Measurements from ENCODE around the gene DAB1. TPM values are rescaled to one million over a fixed set of nuclear protein-coding genes. Genes with fewer than 3 reads are reported as not detected.

Gene DAB1
- total and polyA plus RNA-seq, 10 of the 15 experiments (the other 5 are each of a cell fraction or from before 2014, with no cell fraction given), result 0.02 to 0.10 (median 0.03) TPM; not detected in 5

DNA sequence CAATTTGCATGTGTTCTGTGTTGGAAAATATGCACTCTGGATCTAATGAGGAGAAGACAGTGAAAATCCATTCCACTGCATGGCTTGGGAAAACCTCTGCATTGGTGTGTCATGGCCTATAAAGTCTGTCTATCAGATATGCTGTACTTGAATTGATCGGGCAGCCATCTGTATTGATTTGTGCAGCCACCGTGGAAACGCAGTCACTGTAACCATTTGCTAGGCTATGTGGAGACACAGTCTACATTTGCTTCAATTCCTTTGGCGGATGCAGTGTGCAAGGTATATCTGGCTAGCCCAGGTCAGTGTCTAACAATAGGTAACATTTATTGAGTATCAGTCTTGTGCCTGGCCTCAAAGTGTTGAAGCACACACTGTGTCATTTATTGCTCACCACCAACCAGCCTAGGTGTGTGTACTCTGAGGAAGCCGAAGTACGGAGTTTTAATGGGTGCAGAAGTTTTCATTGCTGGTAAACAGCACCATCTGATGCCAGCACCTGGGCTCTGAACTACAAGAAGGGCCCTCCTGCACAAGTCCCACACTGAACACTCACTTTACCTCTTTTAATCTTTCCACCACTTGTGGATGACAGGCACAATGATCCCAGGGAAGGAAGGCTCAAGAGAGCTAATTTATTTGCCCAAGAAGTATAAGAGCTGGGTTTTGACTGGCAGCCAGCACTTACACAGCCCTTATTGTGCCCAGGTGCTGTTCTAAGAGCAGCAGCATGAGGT is 83.4 kb downstream of the DAB1 start (continued):
- TF ChIP-seq, protein P1, sequence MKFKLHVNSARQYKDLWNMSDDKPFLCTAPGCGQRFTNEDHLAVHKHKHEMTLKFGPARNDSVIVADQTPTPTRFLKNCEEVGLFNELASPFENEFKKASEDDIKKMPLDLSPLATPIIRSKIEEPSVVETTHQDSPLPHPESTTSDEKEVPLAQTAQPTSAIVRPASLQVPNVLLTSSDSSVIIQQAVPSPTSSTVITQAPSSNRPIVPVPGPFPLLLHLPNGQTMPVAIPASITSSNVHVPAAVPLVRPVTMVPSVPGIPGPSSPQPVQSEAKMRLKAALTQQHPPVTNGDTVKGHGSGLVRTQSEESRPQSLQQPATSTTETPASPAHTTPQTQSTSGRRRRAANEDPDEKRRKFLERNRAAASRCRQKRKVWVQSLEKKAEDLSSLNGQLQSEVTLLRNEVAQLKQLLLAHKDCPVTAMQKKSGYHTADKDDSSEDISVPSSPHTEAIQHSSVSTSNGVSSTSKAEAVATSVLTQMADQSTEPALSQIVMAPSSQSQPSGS (IDR thresholded peaks at IDR 0.05; ENCODE audit: low read length), result no peak

DNA sequence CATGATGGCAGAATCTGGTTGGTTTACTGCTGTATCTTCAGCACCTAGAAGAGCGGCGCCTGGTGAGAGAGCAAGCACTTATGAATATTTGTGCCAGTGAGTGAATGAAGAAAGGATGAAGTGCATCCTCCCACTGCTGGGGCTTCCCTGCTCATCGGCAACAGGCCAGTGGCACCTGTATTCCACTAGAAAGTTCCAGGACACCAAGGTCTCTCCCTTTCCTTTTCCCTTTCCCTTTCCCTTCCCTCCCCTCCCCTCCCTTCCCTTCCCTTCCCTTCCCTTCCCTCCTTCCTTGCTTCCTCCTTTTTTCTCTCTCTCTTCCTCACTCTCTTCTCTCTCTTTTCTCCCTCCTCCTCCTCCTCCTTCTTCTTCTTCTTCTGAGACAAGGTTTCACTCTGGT is 86.2 kb downstream of the DAB1 start:
- CTCF ChIA-PET, result no interaction called here
- POLR2A ChIA-PET, result no interaction called here

More for the DNA sequence above, 86.2 kb downstream of the DAB1 start:
- TF ChIP-seq TAF1 (IDR thresholded peaks at IDR 0.05; ENCODE audit: borderline replicate concordance, low read depth, low read length) (no peak), GATAD2B (conservative IDR thresholded peaks at IDR 0.05; ENCODE audit: low read depth) (no peak), ASH2L (IDR thresholded peaks at IDR 0.05; ENCODE audit: borderline replicate concordance, low read depth) (no peak), EED (IDR thresholded peaks at IDR 0.05; ENCODE audit: low read depth) (no peak), CBX3 (IDR thresholded peaks at IDR 0.05; ENCODE audit: borderline replicate concordance, low read depth) (no peak), HDAC6 (IDR thresholded peaks at IDR 0.05; ENCODE audit: unreplicated experiment) (no peak), NRF1 (conservative IDR thresholded peaks at IDR 0.05; ENCODE audit: low read depth, low read length) (no peak), IRF4 (IDR thresholded peaks at IDR 0.05; ENCODE audit: low read depth, low read length) (no peak)
- TF ChIP-seq, protein P2, sequence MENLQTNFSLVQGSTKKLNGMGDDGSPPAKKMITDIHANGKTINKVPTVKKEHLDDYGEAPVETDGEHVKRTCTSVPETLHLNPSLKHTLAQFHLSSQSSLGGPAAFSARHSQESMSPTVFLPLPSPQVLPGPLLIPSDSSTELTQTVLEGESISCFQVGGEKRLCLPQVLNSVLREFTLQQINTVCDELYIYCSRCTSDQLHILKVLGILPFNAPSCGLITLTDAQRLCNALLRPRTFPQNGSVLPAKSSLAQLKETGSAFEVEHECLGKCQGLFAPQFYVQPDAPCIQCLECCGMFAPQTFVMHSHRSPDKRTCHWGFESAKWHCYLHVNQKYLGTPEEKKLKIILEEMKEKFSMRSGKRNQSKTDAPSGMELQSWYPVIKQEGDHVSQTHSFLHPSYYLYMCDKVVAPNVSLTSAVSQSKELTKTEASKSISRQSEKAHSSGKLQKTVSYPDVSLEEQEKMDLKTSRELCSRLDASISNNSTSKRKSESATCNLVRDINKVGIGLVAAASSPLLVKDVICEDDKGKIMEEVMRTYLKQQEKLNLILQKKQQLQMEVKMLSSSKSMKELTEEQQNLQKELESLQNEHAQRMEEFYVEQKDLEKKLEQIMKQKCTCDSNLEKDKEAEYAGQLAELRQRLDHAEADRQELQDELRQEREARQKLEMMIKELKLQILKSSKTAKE (IDR thresholded peaks at IDR 0.05; ENCODE audit: low read depth, poor library complexity, severe bottlenecking), result no peak
- Histone ChIP-seq H3K4me3 (no peak overlapping the region), H3K27me3 (replicated peaks in 1 of 2; ENCODE audit: control insufficient read depth in 2 of 2, insufficient read depth in 2 of 2, low read length in 1 of 2) (no peaks in the 10 kb centered on the region; a peak in 1 of 4 replicates), H4K20me1 (ENCODE audit: control insufficient read depth, insufficient read depth) (no peaks in the 10 kb centered on the region), H3K27ac (ENCODE audit: control insufficient read depth, insufficient read depth) (no peak overlapping the region), H2AFZ (ENCODE audit: control insufficient read depth, low read depth, low read length) (no peak overlapping the region), H3K36me3 (ENCODE audit: control insufficient read depth in 2 of 2, insufficient read depth in 2 of 2, low read length in 1 of 2) (no peaks in the 10 kb centered on the region), H3K9me3 (replicated peaks; ENCODE audit: control insufficient read depth, insufficient read depth, low read length) (no peaks in the 10 kb centered on the region), H3K9ac (ENCODE audit: control insufficient read depth, insufficient read depth, low read length) (no peak overlapping the region), H3K79me2 (ENCODE audit: control insufficient read depth, insufficient read depth, low read length) (no peaks in the 10 kb centered on the region), H3K4me2 (ENCODE audit: control insufficient read depth, insufficient read depth) (no peak overlapping the region), H3K4me1 (ENCODE audit: control insufficient read depth, insufficient read depth, low read length) (no peaks in the 10 kb centered on the region)
- SMC1A ChIA-PET (ENCODE audit: uncharacterized antibody, unreplicated experiment), result interaction anchor here (0.6 kb wide), 1 partner anchor 421 kb away, joined by 4 read pairs; no protein-coding TSS in a partner anchor
- BruUV-seq (replicated peaks), result no TSS peak
- intact Hi-C loops (cut with micrococcal nuclease; ENCODE audit: unreplicated experiment), result no loop called here
- RAD21 ChIA-PET (ENCODE audit: unreplicated experiment), result no interaction called here
- ATAC-seq, result no peak
- DNase-seq (ENCODE audit: low read depth, low spot score), result no peak
- WGBS (ENCODE audit: insufficient coverage, insufficient replicate concordance, low lambda C conversion rate, missing lambda C conversion rate), result 15% methylated on average over 3 of the region's 3 CpGs
- in situ Hi-C loops (cut with MboI), result no loop called here
- FAIRE-seq, result no peak
